IPS DF 6.9 (cell line): ENCODE data around the gene XIAP.
A peak's percentile ranks its signal among the peaks of the same experiment; 100 is the strongest.

Experiments
- DNase-seq: peaks from one replicate; pipeline ENCODE4 v3.0.0-alpha.2; 2013; ENCODE audit warnings: low read depth, low spot score
- H3K27ac ChIP-seq: one replicate; pipeline ENCODE4 v1.5.1; 2013; ENCODE audit warnings: low read length, control low read depth
- H3K27me3 ChIP-seq: 2 replicates; pipeline ENCODE4 v1.6.1; 2013; ENCODE audit warnings: mild to moderate bottlenecking, low read length; ENCODE audit not compliant: control insufficient read depth, insufficient read depth
- H3K36me3 ChIP-seq: 2 replicates; pipeline ENCODE4 v1.6.1; 2013; ENCODE audit warnings: low read length; ENCODE audit not compliant: control insufficient read depth, insufficient read depth
- H3K4me1 ChIP-seq: 2 replicates; pipeline ENCODE4 v1.6.1; 2013; ENCODE audit warnings: low read length; ENCODE audit not compliant: control insufficient read depth, insufficient read depth
- H3K4me3 ChIP-seq: 2 replicates; pipeline ENCODE4 v1.5.1; 2013; ENCODE audit warnings: mild to moderate bottlenecking, low read length
- H3K9me3 ChIP-seq: 2 replicates; pipeline ENCODE4 v1.6.1; 2013; ENCODE audit warnings: low read length, inconsistent platforms; ENCODE audit not compliant: control insufficient read depth, insufficient read depth
- WGBS: extraction: QIAGEN DNeasy Blood & Tissue Kit; methylation state at CpG from one replicate; pipeline ENCODE4 v1.1.7; 2013; ENCODE audit warnings: mixed read lengths, missing lambda C conversion rate; ENCODE audit not compliant: insufficient read length, insufficient coverage; 5-methylcytosine and 5-hydroxymethylcytosine counted together

The XIAP gene

GRCh38 chrX:123959281-123960063, 99.6 kb downstream of the XIAP start:
- H3K4me3 ChIP-seq = peak overlapping the region; percentile 78; the same call in 1 of the 2 replicates
- H3K36me3 ChIP-seq = no peaks in the 10 kb centered on the region
- no peaks in the 10 kb centered on the region for H3K4me1 ChIP-seq
- DNase-seq = no peak
- no CpG with 5 or more reads among the region's 35 CpGs for WGBS
- no peak overlapping the region for H3K27ac ChIP-seq
- no peaks in the 10 kb centered on the region for H3K9me3 ChIP-seq
- H3K27me3 ChIP-seq = no peaks in the 10 kb centered on the region

GRCh38 chrX:123960956-123961267, 101.1 kb downstream of the XIAP start:
- DNase-seq = no peak

GRCh38 chrX:123961268-123962005, 101.6 kb downstream of the XIAP start, which contains the start of gene STAG2:
Gene STAG2 (plus strand): TSS chrX:123961706. CDS start chrX:124022628, 60,922 bp downstream.
- Histone ChIP-seq H3K9me3 (no peaks in the 10 kb centered on the region), H3K36me3 (no peaks in the 10 kb centered on the region), H3K27me3 (no peaks in the 10 kb centered on the region), H3K27ac (no peak within 1 kb of the TSS), H3K4me3 (peak within 1 kb of the TSS; percentile 94; the same call in 1 of the 2 replicates), H3K4me1 (no peaks in the 10 kb centered on the region)
- no peak for DNase-seq
- no CpG with 5 or more reads among the region's 38 CpGs for WGBS

More at GRCh38 chrX:123960956-123961267, 101.1 kb downstream of the XIAP start:
- Histone ChIP-seq H3K27ac (no peak overlapping the region), H3K4me3 (peak overlapping the region; percentile 94; the same call in 1 of the 2 replicates), H3K36me3 (no peaks in the 10 kb centered on the region), H3K4me1 (no peaks in the 10 kb centered on the region), H3K9me3 (no peaks in the 10 kb centered on the region), H3K27me3 (no peaks in the 10 kb centered on the region)
- WGBS = no CpG with 5 or more reads among the region's 13 CpGs

GRCh38 chrX:123962006-123962467, 102.2 kb downstream of the XIAP start:
- Histone ChIP-seq H3K4me1 (no peaks in the 10 kb centered on the region), H3K36me3 (no peaks in the 10 kb centered on the region), H3K27ac (no peak overlapping the region), H3K4me3 (peak overlapping the region; percentile 94; the same call in 1 of the 2 replicates), H3K27me3 (no peaks in the 10 kb centered on the region), H3K9me3 (no peaks in the 10 kb centered on the region)
- no CpG with 5 or more reads among the region's 23 CpGs for WGBS
- no peak for DNase-seq

GRCh38 chrX:123962794-123963373, 103.0 kb downstream of the XIAP start:
- Histone ChIP-seq H3K36me3 (no peaks in the 10 kb centered on the region), H3K9me3 (no peaks in the 10 kb centered on the region), H3K4me3 (peak overlapping the region; percentile 94; the same call in 1 of the 2 replicates), H3K4me1 (no peaks in the 10 kb centered on the region), H3K27me3 (no peaks in the 10 kb centered on the region), H3K27ac (no peak overlapping the region)
- DNase-seq = peak; percentile 57
- no CpG with 5 or more reads among the region's 22 CpGs for WGBS
